HG02970 (cell line): Measurements from ENCODE around the gene QDPR.

Experiments
- ATAC-seq: cut with Tn5 transposase; IDR thresholded peaks from one replicate; pipeline ENCODE4 v1.9.1; 2021; ENCODE audit warnings: mild to moderate bottlenecking, moderate library complexity, moderate number of reproducible peaks; ENCODE audit not compliant: unreplicated experiment, low FRiP score

Gene QDPR

DNA sequence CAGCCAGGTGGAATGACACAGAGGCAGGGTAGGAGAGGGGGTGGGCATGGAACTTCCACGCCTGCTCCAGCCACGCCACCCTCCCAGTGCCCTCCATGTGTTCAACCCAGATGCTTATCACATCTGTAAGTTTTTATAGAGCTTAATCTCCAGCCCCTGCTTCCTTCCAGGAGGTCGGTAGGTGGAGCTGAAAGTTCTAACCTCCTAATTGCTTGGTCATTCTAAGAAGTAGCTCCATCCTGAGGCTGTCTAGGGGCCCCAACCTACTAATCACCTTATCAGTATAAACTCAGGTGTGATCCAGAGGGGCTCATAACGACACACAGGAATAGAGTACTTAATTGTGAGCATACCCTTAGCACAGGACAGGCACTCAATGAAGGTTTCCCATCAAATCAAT lies 18.3 kb downstream of the QDPR start:
- no peak for ATAC-seq

- no peak for ATAC-seq
Measured at GRCh38 chr4:17492876-17493275, 19.0 kb downstream of the QDPR start.

GRCh38 chr4:17492058-17492741 lies 19.7 kb downstream of the QDPR start:
- ATAC-seq: no peak

- no peak for ATAC-seq
Measured at GRCh38 chr4:17491196-17491595, 20.7 kb downstream of the QDPR start.

GRCh38 chr4:17490575-17491059 lies 21.3 kb downstream of the QDPR start:
- no peak for ATAC-seq

DNA sequence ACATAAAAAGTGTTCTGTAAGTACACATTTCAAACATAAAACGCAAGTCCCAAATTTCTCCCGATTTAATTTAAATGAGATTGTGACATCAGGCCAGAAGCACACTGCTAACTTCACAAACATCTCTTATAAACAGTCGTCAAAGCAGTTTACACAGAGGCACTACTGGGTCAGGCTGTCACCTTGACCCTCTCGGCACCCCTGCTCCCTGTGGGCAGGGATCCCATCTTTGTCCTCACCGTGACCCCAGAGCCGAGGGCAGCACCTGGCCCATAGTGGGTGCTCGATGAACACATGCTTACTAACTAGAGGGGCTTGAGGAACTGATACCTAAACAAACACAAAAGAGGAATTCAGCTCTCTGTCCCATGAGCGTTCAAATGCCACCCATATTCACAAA lies 22.2 kb downstream of the QDPR start:
- no peak for ATAC-seq

- ATAC-seq: no peak
Measured at GRCh38 chr4:17489123-17489522, 22.8 kb downstream of the QDPR start.

- ATAC-seq: no peak
Measured at GRCh38 chr4:17482716-17483115, 29.2 kb downstream of the QDPR start.

GRCh38 chr4:17480955-17481354 lies 30.9 kb downstream of the QDPR start:
- no peak for ATAC-seq

DNA sequence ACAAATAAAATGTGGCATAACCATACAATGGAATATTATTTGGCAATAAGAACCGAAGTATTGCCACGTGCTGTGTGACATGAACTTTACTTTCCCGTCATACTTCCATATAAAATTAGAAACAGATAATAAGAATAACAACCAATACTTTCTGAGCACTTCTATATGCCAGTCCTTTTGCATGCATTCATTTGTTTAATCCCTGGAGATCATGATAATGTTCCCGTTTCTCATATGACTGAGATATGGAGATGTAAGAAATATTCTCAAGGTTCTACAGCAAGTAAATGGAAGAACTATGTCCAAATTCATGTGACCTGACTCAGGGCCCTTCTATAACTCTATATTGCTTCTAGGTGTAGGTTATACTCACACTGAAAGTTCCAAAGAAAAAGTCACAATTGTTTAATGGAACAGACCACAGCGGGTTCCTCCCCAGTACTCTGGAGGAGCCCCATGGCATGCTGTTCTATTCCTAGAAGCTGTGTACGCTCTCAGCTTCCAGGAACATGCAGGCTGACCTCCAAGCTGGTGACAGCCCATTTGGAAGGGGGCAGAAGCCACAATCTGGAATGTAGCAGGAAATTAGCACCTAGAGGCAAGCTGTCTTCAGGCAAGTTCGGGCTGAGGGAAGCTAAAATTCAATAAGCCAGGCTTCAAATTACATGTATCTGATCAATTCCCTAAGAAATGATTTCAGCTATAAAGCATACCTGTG lies 31.5 kb downstream of the QDPR start:
- no peak for ATAC-seq

DNA sequence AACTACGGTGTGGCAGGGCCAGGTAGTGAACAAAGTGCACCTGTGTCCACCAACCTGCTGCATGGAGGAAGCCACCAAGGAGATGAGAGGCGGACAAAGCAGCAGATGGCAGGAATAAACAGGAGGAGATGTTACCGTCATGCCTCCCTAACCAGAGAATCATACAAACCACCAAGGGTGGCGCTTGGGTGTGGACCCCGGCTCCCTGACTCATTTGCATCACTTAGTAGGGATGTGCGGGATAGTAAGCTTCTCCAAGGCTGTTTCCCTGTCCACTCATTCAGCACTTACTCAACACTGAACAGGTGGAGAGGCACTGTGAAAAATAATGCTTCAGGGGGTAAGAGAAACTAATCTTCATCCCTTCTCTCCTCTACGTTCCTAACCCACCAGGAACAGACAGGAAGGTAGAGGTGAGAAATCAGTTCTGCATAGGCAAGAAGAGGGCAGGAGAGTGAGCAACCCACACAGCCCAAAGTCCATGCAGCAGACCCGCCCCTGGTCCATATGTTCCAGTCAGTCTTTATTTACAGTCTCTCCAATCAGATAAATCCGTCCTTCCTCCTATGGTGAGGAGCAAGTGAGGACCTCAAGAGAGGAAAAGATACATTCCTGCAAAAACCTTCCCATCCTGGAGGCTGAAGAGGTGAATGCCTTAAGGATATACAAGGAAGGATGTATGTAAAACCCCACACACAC lies 34.0 kb downstream of the QDPR start:
- ATAC-seq: no peak

DNA sequence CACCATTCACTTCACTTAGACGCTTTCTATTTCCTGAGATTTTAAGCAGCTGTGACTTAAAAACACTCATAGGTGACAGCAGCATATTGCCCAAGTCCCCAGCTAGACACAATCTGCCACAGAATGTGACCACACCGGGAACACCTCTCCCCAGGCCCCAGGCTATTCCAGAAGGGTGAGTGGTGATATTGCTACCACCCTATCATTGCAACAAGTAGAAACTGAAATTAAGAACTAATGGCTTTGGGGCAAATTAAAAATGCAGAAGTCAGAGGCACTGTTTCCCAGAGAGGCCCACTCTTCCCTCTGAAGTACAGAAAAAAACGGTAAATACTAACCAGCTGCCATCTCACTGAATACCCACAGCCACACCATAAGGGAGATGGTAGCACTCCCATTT lies 35.0 kb downstream of the QDPR start:
- no peak for ATAC-seq

- ATAC-seq: no peak
Measured at GRCh38 chr4:17475481-17475880, 36.4 kb downstream of the QDPR start.

GRCh38 chr4:17469931-17470674 lies 41.8 kb downstream of the QDPR start:
- no peak for ATAC-seq

GRCh38 chr4:17468619-17469221 lies 43.2 kb downstream of the QDPR start:
- ATAC-seq: no peak

DNA sequence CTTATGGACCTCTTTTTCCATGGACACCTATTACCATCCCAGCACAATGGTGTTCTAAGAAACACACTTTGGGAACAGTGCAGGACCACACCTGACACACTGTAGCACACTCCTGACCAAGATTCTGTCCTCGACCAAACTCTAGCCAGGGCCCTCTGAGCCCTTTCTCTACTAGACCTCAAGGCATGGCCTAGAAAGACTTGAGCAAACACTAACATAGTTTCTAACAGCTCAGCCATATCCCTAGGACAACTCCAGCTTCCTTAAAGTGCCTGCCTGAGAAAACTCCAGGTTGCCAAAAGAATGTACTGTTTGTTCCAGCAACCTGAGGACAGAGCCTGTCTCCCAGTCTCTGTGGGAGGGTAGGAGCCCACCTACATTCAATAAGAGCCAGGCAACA lies 48.3 kb downstream of the QDPR start:
- ATAC-seq: no peak

DNA sequence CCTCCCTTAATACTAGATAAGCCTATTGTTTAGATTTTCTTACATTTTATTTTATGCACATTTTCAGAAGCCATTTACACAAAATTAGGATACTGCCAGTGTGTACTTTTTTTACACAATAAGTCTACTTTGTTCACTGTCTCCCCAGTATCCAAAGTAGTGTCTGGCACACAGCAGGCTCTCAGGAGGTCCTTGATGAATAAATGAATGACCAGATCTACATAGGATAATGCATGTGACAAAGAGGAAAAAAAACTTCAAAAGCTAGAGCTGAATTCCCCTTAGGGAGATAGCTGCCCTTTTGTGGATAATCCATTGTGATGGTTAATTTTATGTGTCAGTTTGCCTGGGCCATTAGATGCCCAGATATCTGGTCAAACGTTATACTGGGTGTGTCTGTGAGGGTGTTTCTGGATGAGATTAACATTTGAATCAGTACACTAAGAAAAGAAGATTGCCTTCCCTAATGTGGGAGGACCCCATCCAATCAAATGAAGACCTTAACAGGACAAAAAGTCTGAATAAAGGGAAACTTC lies 61.6 kb downstream of the QDPR start:
- ATAC-seq: no peak

DNA sequence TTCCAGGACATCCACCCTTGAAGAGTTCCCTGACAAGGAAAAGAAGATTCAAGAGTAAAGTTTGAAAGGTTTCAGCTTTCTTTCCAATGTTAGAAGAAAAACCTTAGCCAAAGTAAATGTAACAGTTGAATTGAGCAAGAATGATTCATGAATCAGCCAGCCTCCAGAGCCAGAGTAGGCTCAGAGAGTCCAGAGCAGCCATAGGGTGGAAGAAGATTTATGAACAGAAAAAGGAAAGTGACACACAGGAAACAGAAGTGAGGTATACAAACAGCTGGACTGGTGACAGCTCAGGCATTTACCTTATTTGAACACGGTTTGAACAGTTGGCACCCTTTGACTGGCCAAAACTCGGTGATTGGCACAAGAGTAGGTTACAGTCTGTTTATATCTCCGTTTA lies 63.2 kb downstream of the QDPR start:
- no peak for ATAC-seq

- peak; percentile 87 for ATAC-seq
Measured at GRCh38 chr4:17447675-17448298, 64.1 kb downstream of the QDPR start.

- ATAC-seq: no peak
Measured at GRCh38 chr4:17447056-17447455, 64.8 kb downstream of the QDPR start.
